HG03558 (cell line): ENCODE data around the gene KRTAP4-5.
"Not testable (repeated sequence)": the region's sequence is repeated elsewhere in the genome, so short reads cannot be mapped to it uniquely, and the experiment has no call there.

Experiments used
- ATAC-seq: cut with Tn5 transposase; IDR thresholded peaks from one replicate; pipeline ENCODE4 v1.9.1; 2021; ENCODE audit warnings: moderate number of reproducible peaks; ENCODE audit not compliant: unreplicated experiment; ENCODE audit errors: extremely low read depth

Gene KRTAP4-5

GRCh38 chr17:41116297-41116696 is 33.3 kb downstream of the KRTAP4-5 start:
- no peak for ATAC-seq

GRCh38 chr17:41111151-41111885 is 38.3 kb downstream of the KRTAP4-5 start:
- ATAC-seq, result no peak

- ATAC-seq, result not testable (repeated sequence)
Measured at GRCh38 chr17:41108728-41109386, 40.8 kb downstream of the KRTAP4-5 start.

GRCh38 chr17:41107941-41108450 is 41.6 kb downstream of the KRTAP4-5 start:
- ATAC-seq, result no peak

GRCh38 chr17:41105347-41105746 is 44.3 kb downstream of the KRTAP4-5 start, which contains the start of gene KRTAP4-9:
Gene KRTAP4-9 (plus strand): TSS chr17:41105389. CDS start chr17:41105389, 0 bp downstream.
- not testable (repeated sequence) for ATAC-seq

- ATAC-seq, result not testable (repeated sequence)
Measured at GRCh38 chr17:41104386-41105038, 45.1 kb downstream of the KRTAP4-5 start.

GRCh38 chr17:41103896-41104295 is 45.7 kb downstream of the KRTAP4-5 start:
- ATAC-seq, result no peak

- no peak for ATAC-seq
Measured at GRCh38 chr17:41101586-41102259, 47.9 kb downstream of the KRTAP4-5 start, which contains the start of gene KRTAP4-16. Gene KRTAP4-16 (minus strand): TSS chr17:41102209. CDS start chr17:41102209, 0 bp downstream.

GRCh38 chr17:41099682-41100480 is 49.7 kb downstream of the KRTAP4-5 start:
- not testable (repeated sequence) for ATAC-seq
